H9 (cell line): Measurements from ENCODE around the gene IRF2BPL. TPM values are rescaled to one million over a fixed set of nuclear protein-coding genes. Genes with fewer than 3 reads are reported as not detected.

Experiments
- DNase-seq: peaks from one replicate; pipeline ENCODE4 v3.0.0-alpha.2; 2017
- H2AFZ ChIP-seq: one replicate; pipeline ENCODE4 v1.6.1; 2013; ENCODE audit warnings: mild to moderate bottlenecking, low read length, control low read depth, moderate library complexity
- H2AK5ac ChIP-seq: 2 replicates; pipeline ENCODE4 v1.6.1; 2013; ENCODE audit warnings: low read length, control low read depth, mixed read lengths; ENCODE audit not compliant: insufficient read length
- H2BK120ac ChIP-seq: one replicate; pipeline ENCODE4 v1.6.1; 2013; ENCODE audit warnings: low read depth, mild to moderate bottlenecking, low read length, control low read depth, inconsistent platforms; ENCODE audit not compliant: poor library complexity, severe bottlenecking
- H2BK12ac ChIP-seq: 2 replicates; pipeline ENCODE4 v1.6.1; 2013; ENCODE audit warnings: low read length, control low read depth, mixed read lengths, low read depth; ENCODE audit not compliant: insufficient read length
- H2BK15ac ChIP-seq: 2 replicates; pipeline ENCODE4 v1.6.1; 2013; ENCODE audit warnings: low read depth, low read length, control low read depth
- H2BK20ac ChIP-seq: one replicate; pipeline ENCODE4 v1.6.1; 2013; ENCODE audit warnings: low read depth, mild to moderate bottlenecking, low read length, control low read depth, inconsistent platforms; ENCODE audit not compliant: poor library complexity, severe bottlenecking
- H2BK5ac ChIP-seq: 2 replicates; pipeline ENCODE4 v1.6.1; 2013; ENCODE audit warnings: low read length, control low read depth, mixed read lengths; ENCODE audit not compliant: insufficient read length
- H3K14ac ChIP-seq: 2 replicates; pipeline ENCODE4 v1.6.1; 2013; ENCODE audit warnings: low read length, control low read depth; ENCODE audit not compliant: insufficient read depth
- H3K18ac ChIP-seq: 2 replicates; pipeline ENCODE4 v1.6.1; 2013; ENCODE audit warnings: low read depth, mild to moderate bottlenecking, mixed read lengths, low read length, control low read depth; ENCODE audit not compliant: insufficient read length
- H3K23ac ChIP-seq: 2 replicates; pipeline ENCODE4 v1.6.1; 2013; ENCODE audit warnings: low read length, control low read depth, mixed read lengths, low read depth; ENCODE audit not compliant: insufficient read length
- H3K23me2 ChIP-seq: 2 replicates; pipeline ENCODE4 v1.6.1; 2013; ENCODE audit warnings: low read depth, mild to moderate bottlenecking, mixed read lengths, low read length, control low read depth; ENCODE audit not compliant: insufficient read length, poor library complexity, severe bottlenecking
- H3K27ac ChIP-seq: 2 replicates; pipeline ENCODE4 v1.5.1; 2013; ENCODE audit warnings: low read length, control low read depth, mixed read lengths, low read depth; ENCODE audit not compliant: insufficient read length
- H3K27me3 ChIP-seq: 2 replicates; pipeline ENCODE4 v1.6.1; 2013; ENCODE audit warnings: low read length, control low read depth, inconsistent platforms; ENCODE audit not compliant: insufficient read depth
- H3K4ac ChIP-seq: 2 replicates; pipeline ENCODE4 v1.6.1; 2013; ENCODE audit warnings: low read depth, mild to moderate bottlenecking, control low read depth, inconsistent platforms, low read length, moderate library complexity
- H3K4me1 ChIP-seq: 2 replicates; pipeline ENCODE4 v1.6.1; 2013; ENCODE audit warnings: low read length, control low read depth, inconsistent platforms; ENCODE audit not compliant: insufficient read depth
- H3K4me2 ChIP-seq: 2 replicates; pipeline ENCODE4 v1.6.1; 2013; ENCODE audit warnings: low read length, control low read depth, mixed read lengths; ENCODE audit not compliant: insufficient read length, insufficient read depth
- H3K56ac ChIP-seq: 2 replicates; pipeline ENCODE4 v1.6.1; 2013; ENCODE audit warnings: low read depth, mild to moderate bottlenecking, mixed read lengths, low read length, control low read depth; ENCODE audit not compliant: insufficient read length
- H3K79me1 ChIP-seq: 2 replicates; pipeline ENCODE4 v1.6.1; 2013; ENCODE audit warnings: low read depth, mild to moderate bottlenecking, moderate library complexity, low read length, control low read depth, inconsistent platforms; ENCODE audit not compliant: insufficient read depth, poor library complexity, severe bottlenecking
- H3K79me2 ChIP-seq: 2 replicates; pipeline ENCODE4 v1.6.1; 2013; ENCODE audit warnings: low read length, control low read depth, inconsistent platforms; ENCODE audit not compliant: insufficient read depth
- H3K9ac ChIP-seq: 2 replicates; pipeline ENCODE4 v1.6.1; 2013; ENCODE audit warnings: low read length, control low read depth, mixed read lengths; ENCODE audit not compliant: insufficient read length; ENCODE audit errors: extremely low read depth
- H3K9me3 ChIP-seq: one replicate; pipeline ENCODE4 v1.6.1; 2013; ENCODE audit warnings: low read depth, low read length, inconsistent platforms; ENCODE audit not compliant: control insufficient read depth
- H3T11ph ChIP-seq: one replicate; pipeline ENCODE4 v1.6.1; 2013; ENCODE audit warnings: mild to moderate bottlenecking, low read length, control low read depth, inconsistent platforms
- H4K20me1 ChIP-seq: one replicate; pipeline ENCODE4 v1.6.1; 2013; ENCODE audit not compliant: control insufficient read depth, insufficient read length, insufficient read depth
- H4K5ac ChIP-seq: 2 replicates; pipeline ENCODE4 v1.6.1; 2013; ENCODE audit warnings: low read depth, mild to moderate bottlenecking, mixed read lengths, low read length, control low read depth; ENCODE audit not compliant: insufficient read length
- H4K8ac ChIP-seq: replicated peaks from 2 replicates; pipeline ENCODE4 v1.6.1; 2013; ENCODE audit warnings: low read length, control low read depth, mixed read lengths, low read depth; ENCODE audit not compliant: insufficient read length
- H4K91ac ChIP-seq: 2 replicates; pipeline ENCODE4 v1.6.1; 2013; ENCODE audit warnings: low read depth, mild to moderate bottlenecking, moderate library complexity, mixed read lengths, low read length, control low read depth; ENCODE audit not compliant: insufficient read length
- H3K27ac Mint-ChIP-seq, 3 experiments: 2 replicates in 2 of 3; 3 replicates in 1 of 3; pipeline ENCODE4 v1.8.0; 2020 to 2021; ENCODE audit warnings: mixed read lengths in 3 of 3, mild to moderate bottlenecking in 1 of 3, moderate library complexity in 1 of 3
- H3K27me3 Mint-ChIP-seq: 2 replicates; pipeline ENCODE4 v1.8.0; 2021; ENCODE audit warnings: low read depth, mild to moderate bottlenecking, moderate library complexity, mixed read lengths
- H3K36me3 Mint-ChIP-seq, 3 experiments: 2 replicates in 2 of 3; 3 replicates in 1 of 3; pipeline ENCODE4 v1.8.0; 2020 to 2021; ENCODE audit warnings: low read depth in 3 of 3, mixed read lengths in 3 of 3; ENCODE audit not compliant: insufficient read depth in 1 of 3
- H3K4me1 Mint-ChIP-seq, 2 experiments: 2 replicates each; pipeline ENCODE4 v1.8.0; 2020; ENCODE audit warnings: mixed read lengths in 2 of 2
- H3K4me3 Mint-ChIP-seq, 2 experiments: 2 replicates in 1 of 2; 3 replicates in 1 of 2; pipeline ENCODE4 v1.8.0; 2020 to 2021; ENCODE audit warnings: mild to moderate bottlenecking in 2 of 2, mixed read lengths in 2 of 2, moderate library complexity in 1 of 2
- H3K9me3 Mint-ChIP-seq, 2 experiments: 2 replicates in 1 of 2; 3 replicates in 1 of 2; pipeline ENCODE4 v1.8.0; 2020; ENCODE audit warnings: mild to moderate bottlenecking in 2 of 2, mixed read lengths in 2 of 2, moderate library complexity in 1 of 2
- WGBS: extraction: QIAGEN DNeasy Blood & Tissue Kit; methylation state at CpG from one replicate; pipeline ENCODE4 v1.1.7; 2013; ENCODE audit warnings: missing lambda C conversion rate, low lambda C conversion rate, mixed read lengths; ENCODE audit not compliant: insufficient read length; ENCODE audit errors: extremely low coverage; 5-methylcytosine and 5-hydroxymethylcytosine counted together
- total RNA-seq: library from RNA; stranded (reverse); gene quantifications from 2 replicates; pipeline ENCODE4 v1.2.1, GENCODE V29; 2021
- TF ChIP-seq, protein P1 (sequence below): fragments of 200-600 bp; sonication (generic); conservative IDR thresholded peaks from 3 replicates; pipeline ENCODE4 v1.8.0; 2021; ENCODE audit warnings: antibody characterized with exemption, mild to moderate bottlenecking

The IRF2BPL gene
- total RNA-seq, 1 experiment from 2014 or later: 59.0 TPM

DNA sequence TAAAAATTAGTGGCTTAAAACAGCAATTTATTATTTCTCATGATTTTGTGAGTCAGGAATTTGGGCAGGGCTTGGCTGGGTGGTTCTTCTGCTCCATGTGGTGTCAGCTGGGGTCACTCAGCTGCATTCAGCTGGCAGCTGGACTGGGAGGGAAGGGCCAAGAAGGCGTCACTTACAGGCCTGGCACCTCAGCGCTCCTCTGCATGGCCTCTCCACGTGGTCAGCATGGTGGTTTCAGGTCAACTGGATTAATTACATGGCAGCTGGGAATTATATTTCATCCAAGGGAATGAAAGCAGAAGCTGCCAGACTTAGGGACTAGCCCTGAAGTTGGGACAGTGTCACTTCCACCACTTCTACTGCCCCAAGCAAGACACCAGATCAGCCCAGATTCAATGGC, 27.5 kb upstream of the IRF2BPL start:
- H3K23me2 ChIP-seq: no peaks in the 10 kb centered on the region
- no CpG with 5 or more reads among the region's 3 CpGs for WGBS

More for the DNA sequence above, 27.5 kb upstream of the IRF2BPL start:
- Histone ChIP-seq H3K18ac (no peak overlapping the region), H3K4me2 (no peak overlapping the region), H2BK5ac (no peak overlapping the region), H3K56ac (no peak overlapping the region), H3K9me3 (no peaks in the 10 kb centered on the region), H4K20me1 (no peaks in the 10 kb centered on the region), H3T11ph (no peak overlapping the region), H4K91ac (no peak overlapping the region), H4K8ac (no peak overlapping the region), H3K79me1 (no peaks in the 10 kb centered on the region), H2BK15ac (no peak overlapping the region), H3K23ac (no peak overlapping the region), H3K4ac (no peak overlapping the region), H2AFZ (no peak overlapping the region), H3K27ac (no peak overlapping the region), H2AK5ac (no peak overlapping the region), H4K5ac (no peak overlapping the region), H2BK12ac (no peak overlapping the region), H3K9ac (no peak overlapping the region), H3K79me2 (no peaks in the 10 kb centered on the region), H3K14ac (no peak overlapping the region), H3K27me3 (no peaks in the 10 kb centered on the region), H3K4me1 (no peaks in the 10 kb centered on the region; the same call in 1 of the 2 replicates), H2BK20ac (no peak overlapping the region), H2BK120ac (no peak overlapping the region)
- H3K9me3 Mint-ChIP-seq: peaks cover 0 to 5% of the 10 kb centered on the region in 2 experiments
- no peaks in the 10 kb centered on the region for H3K36me3 Mint-ChIP-seq
- TF ChIP-seq, protein P1, sequence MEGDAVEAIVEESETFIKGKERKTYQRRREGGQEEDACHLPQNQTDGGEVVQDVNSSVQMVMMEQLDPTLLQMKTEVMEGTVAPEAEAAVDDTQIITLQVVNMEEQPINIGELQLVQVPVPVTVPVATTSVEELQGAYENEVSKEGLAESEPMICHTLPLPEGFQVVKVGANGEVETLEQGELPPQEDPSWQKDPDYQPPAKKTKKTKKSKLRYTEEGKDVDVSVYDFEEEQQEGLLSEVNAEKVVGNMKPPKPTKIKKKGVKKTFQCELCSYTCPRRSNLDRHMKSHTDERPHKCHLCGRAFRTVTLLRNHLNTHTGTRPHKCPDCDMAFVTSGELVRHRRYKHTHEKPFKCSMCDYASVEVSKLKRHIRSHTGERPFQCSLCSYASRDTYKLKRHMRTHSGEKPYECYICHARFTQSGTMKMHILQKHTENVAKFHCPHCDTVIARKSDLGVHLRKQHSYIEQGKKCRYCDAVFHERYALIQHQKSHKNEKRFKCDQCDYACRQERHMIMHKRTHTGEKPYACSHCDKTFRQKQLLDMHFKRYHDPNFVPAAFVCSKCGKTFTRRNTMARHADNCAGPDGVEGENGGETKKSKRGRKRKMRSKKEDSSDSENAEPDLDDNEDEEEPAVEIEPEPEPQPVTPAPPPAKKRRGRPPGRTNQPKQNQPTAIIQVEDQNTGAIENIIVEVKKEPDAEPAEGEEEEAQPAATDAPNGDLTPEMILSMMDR: no peak
- no peak for DNase-seq
- no peak overlapping the region for H3K27ac Mint-ChIP-seq
- peaks cover 18 to 22% of the 10 kb centered on the region in 2 experiments for H3K4me1 Mint-ChIP-seq
- H3K4me3 Mint-ChIP-seq: no peak overlapping the region
- H3K27me3 Mint-ChIP-seq: peaks cover 13% of the 10 kb centered on the region
